HEK293T (cell line): Measurements from ENCODE around the gene CTSE.

Experiments used
- CTCF ChIA-PET: fragments of 350-600 bp; formaldehyde crosslinking; extraction: SDS; loops from one replicate; lab custom pipeline; 2021; ENCODE audit warnings: antibody characterized with exemption, inconsistent platforms; lab: Yijun Ruan, JAX
- POLR2A ChIA-PET: fragments of 350-600 bp; formaldehyde crosslinking; extraction: SDS; loops from one replicate; lab custom pipeline; 2020; ENCODE audit warnings: antibody characterized with exemption, inconsistent platforms; lab: Yijun Ruan, JAX
- DNase-seq: peaks from one replicate; pipeline ENCODE4 v3.0.0; 2012; ENCODE audit warnings: mixed read lengths; ENCODE audit errors: extremely low spot score
- ARNT ChIP-seq: fragments of 450-650 bp; IDR thresholded peaks from 2 replicates; pipeline ENCODE4 v1.6.1; 2017; ENCODE audit warnings: mild to moderate bottlenecking
- BHLHE40 ChIP-seq: fragments of 450-650 bp; IDR thresholded peaks from 2 replicates; pipeline ENCODE4 v1.6.1; 2016; ENCODE audit warnings: mild to moderate bottlenecking, moderate library complexity, borderline replicate concordance
- CTBP1 ChIP-seq: fragments of 450-650 bp; IDR thresholded peaks from 2 replicates; pipeline ENCODE4 v1.6.1; 2016; ENCODE audit warnings: borderline replicate concordance
- ELF4 ChIP-seq: fragments of 450-650 bp; IDR thresholded peaks from 2 replicates; pipeline ENCODE4 v1.6.1; 2017; ENCODE audit warnings: antibody characterized with exemption
- FOXA1 ChIP-seq: fragments of 450-650 bp; IDR thresholded peaks from 2 replicates; pipeline ENCODE4 v1.6.1; 2016; ENCODE audit warnings: mild to moderate bottlenecking
- FOXK2 ChIP-seq: fragments of 450-650 bp; IDR thresholded peaks from 2 replicates; pipeline ENCODE4 v1.6.1; 2016; ENCODE audit warnings: mild to moderate bottlenecking
- FOXM1 ChIP-seq: fragments of 450-650 bp; IDR thresholded peaks from 2 replicates; pipeline ENCODE4 v1.6.1; 2017; ENCODE audit warnings: mild to moderate bottlenecking, borderline replicate concordance
- HDGF ChIP-seq: fragments of 450-650 bp; IDR thresholded peaks from 2 replicates; pipeline ENCODE4 v1.6.1; 2017; ENCODE audit warnings: antibody characterized with exemption, borderline replicate concordance
- L3MBTL2 ChIP-seq: fragments of 450-650 bp; conservative IDR thresholded peaks from 2 replicates; pipeline ENCODE4 v1.6.1; 2016; ENCODE audit warnings: mild to moderate bottlenecking
- LEF1 ChIP-seq: fragments of 450-650 bp; IDR thresholded peaks from 2 replicates; pipeline ENCODE4 v1.6.1; 2017; ENCODE audit warnings: mild to moderate bottlenecking, borderline replicate concordance
- NFRKB ChIP-seq: fragments of 450-650 bp; IDR thresholded peaks from 2 replicates; pipeline ENCODE4 v1.6.1; 2016; ENCODE audit warnings: mild to moderate bottlenecking, moderate library complexity
- PKNOX1 ChIP-seq: fragments of 450-650 bp; IDR thresholded peaks from 2 replicates; pipeline ENCODE4 v1.6.1; 2016
- SP1 ChIP-seq: fragments of 450-650 bp; IDR thresholded peaks from 2 replicates; pipeline ENCODE4 v1.6.1; 2017
- SUZ12 ChIP-seq: fragments of 450-650 bp; IDR thresholded peaks from 2 replicates; pipeline ENCODE4 v1.6.1; 2016; ENCODE audit warnings: mild to moderate bottlenecking
- TARDBP ChIP-seq: fragments of 450-650 bp; IDR thresholded peaks from 2 replicates; pipeline ENCODE4 v1.6.1; 2016
- ZNF384 ChIP-seq: fragments of 450-650 bp; IDR thresholded peaks from 2 replicates; pipeline ENCODE4 v1.6.1; 2016

CTSE gene

DNA sequence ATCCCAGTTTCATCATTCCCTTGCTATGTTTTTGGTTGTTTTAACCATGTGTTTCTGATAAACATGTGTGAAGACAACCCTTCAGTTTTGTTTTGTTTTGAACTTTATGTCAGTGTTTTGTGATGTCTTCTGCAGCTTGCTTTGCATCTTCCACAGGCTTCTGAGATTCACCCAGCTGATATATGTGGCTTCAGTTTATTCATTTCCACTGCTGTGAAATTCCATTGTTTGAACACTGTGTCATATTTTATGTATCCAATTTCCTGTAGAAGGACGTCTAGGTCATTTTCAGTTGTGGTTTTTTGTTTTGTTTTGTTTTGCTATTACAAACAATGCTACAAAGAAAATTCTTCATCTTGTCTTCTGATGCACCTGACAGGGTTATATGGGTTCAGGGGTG lies 53.2 kb downstream of the CTSE start:
- TF ChIP-seq LEF1 (no peak), PKNOX1 (no peak), ZNF384 (no peak), HDGF (no peak), SUZ12 (no peak), FOXM1 (no peak), ELF4 (no peak), TARDBP (no peak), FOXA1 (no peak)
- ChIA-PET POLR2A (no interaction called here), CTCF (interaction anchor here (0.7 kb wide), 1 partner anchor 14 kb away, joined by 3 read pairs; no protein-coding TSS in a partner anchor)
- DNase-seq, result no peak

- ChIA-PET CTCF (interaction anchor here (2.1 kb wide), 1 partner anchor 8 kb away, joined by 18 read pairs; no protein-coding TSS in a partner anchor), POLR2A (interaction anchor here (1.3 kb wide), 1 partner anchor 8 kb away, joined by 3 read pairs; no protein-coding TSS in a partner anchor)
- DNase-seq, result no peak
- TF ChIP-seq L3MBTL2 (no peak), ZNF384 (no peak), NFRKB (no peak), ARNT (no peak), CTBP1 (no peak), FOXM1 (no peak), TARDBP (no peak)
Observed at GRCh38 chr1:205969229-205969628, 54.5 kb downstream of the CTSE start.

DNA sequence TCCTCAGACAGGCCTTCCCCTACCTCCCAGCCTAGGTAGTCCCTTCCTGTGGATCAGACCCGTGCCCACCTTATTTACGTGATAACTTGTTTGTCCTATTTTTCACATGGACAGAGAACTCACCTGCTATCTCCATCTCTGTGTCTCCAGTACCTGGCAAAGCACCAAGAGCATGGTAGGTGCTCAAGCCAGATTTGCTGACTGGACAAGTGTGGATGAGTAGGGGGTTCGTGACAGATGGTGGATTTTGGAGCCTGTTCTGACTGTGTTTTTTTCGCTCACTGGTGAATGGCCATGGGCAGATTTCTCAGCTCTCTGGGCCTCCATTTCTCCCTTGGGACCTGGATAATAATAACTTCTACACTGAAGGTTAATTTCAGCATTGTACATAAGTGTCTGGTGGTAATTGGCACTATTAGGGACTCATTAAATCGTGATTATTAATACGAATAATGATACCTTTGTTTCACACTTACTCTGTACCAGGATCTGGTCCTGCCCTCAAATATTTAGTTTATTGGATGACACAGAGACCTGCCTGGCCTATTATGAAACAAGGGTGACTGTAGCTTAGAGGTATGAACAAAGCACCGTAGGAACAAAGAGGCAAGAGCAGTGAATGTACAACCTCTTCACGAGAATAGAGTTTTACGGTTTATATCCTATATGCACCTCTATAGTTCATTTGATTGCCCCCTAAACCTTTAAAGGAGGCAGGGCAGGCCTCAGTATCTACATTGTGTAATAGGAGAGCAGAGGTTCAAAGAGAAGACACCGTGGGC lies 56.0 kb downstream of the CTSE start:
- no peak for DNase-seq
- ChIA-PET POLR2A (no interaction called here), CTCF (interaction anchor here (0.6 to 2.1 kb wide), 2 partner anchors 10 to 49 kb away, joined by 3 to 18 read pairs; no protein-coding TSS in a partner anchor)
- TF ChIP-seq ARNT, result no peak
- TF ChIP-seq LEF1, result no peak
- TF ChIP-seq HDGF, result no peak
- TF ChIP-seq FOXK2, result no peak
- no peak for TF ChIP-seq FOXA1

GRCh38 chr1:205965036-205965884 lies 58.4 kb downstream of the CTSE start:
- POLR2A ChIA-PET, result no interaction called here
- CTCF ChIA-PET, result interaction anchor here (2.4 kb wide), 1 partner anchor 12 kb away, joined by 9 read pairs; no protein-coding TSS in a partner anchor
- no peak for DNase-seq
- TF ChIP-seq ZNF384 (no peak), SP1 (no peak), FOXA1 (no peak), SUZ12 (no peak), ELF4 (no peak), NFRKB (no peak)

- ChIA-PET CTCF (interaction anchor here (2.4 kb wide), 1 partner anchor 14 kb away, joined by 9 read pairs; no protein-coding TSS in a partner anchor), POLR2A (no interaction called here)
- no peak for TF ChIP-seq SP1
- no peak for TF ChIP-seq NFRKB
- TF ChIP-seq HDGF, result no peak
- TF ChIP-seq L3MBTL2, result no peak
- TF ChIP-seq LEF1, result no peak
- TF ChIP-seq ARNT, result no peak
- DNase-seq, result no peak
Observed at GRCh38 chr1:205963352-205964155, 60.1 kb downstream of the CTSE start.

DNA sequence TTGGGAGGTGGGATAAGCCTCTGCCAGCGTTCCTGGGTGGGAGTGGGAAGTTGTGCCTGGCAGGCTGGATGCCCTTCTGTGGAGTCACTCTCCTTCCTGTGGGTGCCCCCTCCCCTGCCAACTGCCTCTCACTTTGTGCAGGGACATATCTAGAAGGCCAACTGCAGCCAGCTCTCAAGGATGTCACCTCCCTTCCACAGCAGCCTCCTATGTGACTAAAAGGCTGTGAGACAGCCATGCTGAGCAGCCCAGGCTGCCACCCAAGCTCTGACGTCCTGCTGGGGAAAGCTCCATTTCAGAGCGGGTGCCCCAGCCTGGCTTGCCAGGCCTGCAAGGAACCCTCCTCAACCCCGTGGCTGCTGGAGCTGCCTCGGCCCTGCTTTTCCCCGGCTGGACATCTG lies 60.9 kb downstream of the CTSE start:
- no peak for DNase-seq
- CTCF ChIA-PET, result interaction anchor here (0.6 kb wide), 1 partner anchor 72 kb away, joined by 3 read pairs; no protein-coding TSS in a partner anchor
- TF ChIP-seq SUZ12, result no peak
- no peak for TF ChIP-seq FOXK2
- no peak for TF ChIP-seq FOXA1
- TF ChIP-seq PKNOX1, result no peak
- TF ChIP-seq L3MBTL2, result no peak
- no peak for TF ChIP-seq TARDBP
- no peak for TF ChIP-seq ARNT
- TF ChIP-seq ELF4, result no peak
- TF ChIP-seq NFRKB, result no peak
- TF ChIP-seq HDGF, result no peak
- TF ChIP-seq SP1, result no peak
- TF ChIP-seq BHLHE40, result no peak
- TF ChIP-seq ZNF384, result no peak
- no peak for TF ChIP-seq CTBP1
- no peak for TF ChIP-seq FOXM1
- no peak for TF ChIP-seq LEF1

More for the DNA sequence above, 60.9 kb downstream of the CTSE start:
- POLR2A ChIA-PET, result no interaction called here
